Measurements from ENCODE around the gene MGME1.
A peak's percentile ranks its signal among the peaks of the same experiment; 100 is the strongest.
"Not testable (repeated sequence)": the region's sequence is repeated elsewhere in the genome, so short reads cannot be mapped to it uniquely, and the experiment has no call there.

Gene MGME1

DNA sequence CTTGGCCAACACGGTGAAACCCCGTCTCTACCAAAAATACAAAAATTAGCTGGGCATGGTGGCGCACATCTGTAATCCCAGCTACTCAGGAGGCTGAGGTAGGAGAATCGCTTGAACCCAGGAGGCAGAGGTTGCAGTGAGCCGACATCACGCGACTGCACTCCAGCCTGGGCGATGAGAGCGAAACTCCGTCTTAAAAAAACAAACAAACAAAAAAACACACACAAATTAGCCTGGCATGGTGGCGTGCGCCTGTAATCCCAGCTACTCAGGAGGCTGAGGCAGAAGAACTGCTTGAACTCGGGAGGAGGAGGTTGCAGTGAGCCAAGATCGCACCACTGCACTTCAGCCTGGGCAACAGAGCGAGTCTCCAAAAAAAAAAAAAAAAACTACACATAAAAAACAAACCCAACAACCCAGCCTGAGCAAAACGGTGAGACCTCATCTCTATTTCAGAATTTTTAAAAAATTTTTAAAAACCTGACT is 8.4 kb upstream of the MGME1 start:
- DNase-seq: not testable (repeated sequence)

DNA sequence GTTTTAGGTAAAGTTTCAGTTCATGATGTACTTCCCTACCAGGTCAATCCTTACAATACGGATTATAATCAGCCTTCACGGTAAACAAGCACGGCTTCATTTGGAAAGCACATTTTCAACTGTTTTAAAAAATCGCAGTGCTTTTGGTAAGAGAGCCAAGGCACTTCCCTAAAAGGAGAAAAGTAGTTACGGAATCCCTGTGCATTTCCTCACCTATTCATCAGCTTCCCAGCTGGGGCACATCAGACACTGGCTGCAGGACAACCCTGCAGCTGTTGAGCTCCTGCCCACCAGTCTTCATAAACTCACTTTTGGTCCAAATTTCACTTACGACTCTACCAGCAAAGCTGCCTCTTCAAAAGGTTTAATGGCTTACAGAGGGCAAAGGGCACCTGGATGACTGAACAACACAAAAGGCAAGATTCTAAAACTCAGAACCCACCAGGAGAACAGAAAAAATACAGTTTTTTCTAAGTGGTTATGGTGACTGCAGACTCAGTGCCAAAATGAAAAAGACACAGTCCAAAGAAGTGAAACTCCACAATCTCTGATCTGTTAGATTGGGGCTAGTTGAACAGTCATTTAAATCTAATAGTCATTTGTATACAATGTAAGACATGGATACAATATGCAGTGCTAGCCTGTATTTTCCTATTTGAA is 7.8 kb upstream of the MGME1 start:
- DNase-seq: no peak

DNA sequence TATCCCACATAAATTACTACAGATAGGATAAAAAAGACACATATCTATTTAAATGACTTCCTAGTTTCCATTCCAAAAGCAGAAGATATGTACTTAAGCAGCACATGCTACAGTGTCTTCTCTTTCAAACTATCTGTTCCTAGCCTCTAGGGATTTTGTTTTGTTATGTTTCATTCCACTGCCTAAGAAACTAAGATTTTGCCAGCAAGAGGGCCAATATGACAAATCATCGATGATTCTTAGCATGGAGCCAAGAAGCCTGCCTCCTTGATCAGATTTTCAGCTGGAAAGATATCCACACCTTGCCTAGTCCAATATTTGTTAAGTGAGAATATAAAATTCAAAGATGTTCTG is 7.3 kb upstream of the MGME1 start:
- DNase-seq: no peak

DNA sequence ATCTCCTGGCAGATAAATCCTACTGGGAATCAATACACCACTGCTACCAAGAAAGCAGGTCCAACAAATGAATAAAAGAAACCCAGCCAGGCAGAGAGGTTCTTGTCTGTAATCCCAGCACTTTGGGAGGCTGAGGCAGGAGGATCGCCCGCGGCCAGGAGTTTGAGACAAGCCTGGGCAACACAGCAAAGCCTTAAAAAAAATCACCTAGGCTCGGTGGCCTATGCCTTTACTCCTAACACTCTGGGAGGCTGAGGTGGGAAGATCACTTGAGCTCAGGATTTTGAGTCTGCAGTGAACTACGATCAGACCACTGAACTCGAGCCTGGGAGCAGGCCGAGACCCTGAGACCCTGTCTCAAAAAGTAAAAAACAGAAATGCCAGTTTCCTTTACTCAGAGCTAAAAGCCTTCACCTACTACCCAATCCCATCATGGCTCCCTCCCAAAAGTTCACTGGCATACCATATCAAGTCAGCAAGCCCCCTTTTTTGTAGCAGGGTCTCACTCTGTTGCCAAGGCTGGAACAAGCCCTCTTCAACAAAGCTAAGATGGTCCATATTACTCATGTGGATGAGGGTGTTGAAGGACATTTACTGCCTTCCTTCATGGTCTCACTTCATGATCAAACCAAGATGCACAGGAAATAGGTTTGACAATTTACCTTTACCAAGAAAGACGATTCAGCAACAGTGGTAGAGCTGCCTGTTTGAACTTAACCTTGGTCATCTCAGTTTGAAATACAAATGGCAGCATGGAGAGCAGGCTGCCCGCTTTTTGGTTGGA is 5.5 kb upstream of the MGME1 start:
- DNase-seq: no peak

DNA sequence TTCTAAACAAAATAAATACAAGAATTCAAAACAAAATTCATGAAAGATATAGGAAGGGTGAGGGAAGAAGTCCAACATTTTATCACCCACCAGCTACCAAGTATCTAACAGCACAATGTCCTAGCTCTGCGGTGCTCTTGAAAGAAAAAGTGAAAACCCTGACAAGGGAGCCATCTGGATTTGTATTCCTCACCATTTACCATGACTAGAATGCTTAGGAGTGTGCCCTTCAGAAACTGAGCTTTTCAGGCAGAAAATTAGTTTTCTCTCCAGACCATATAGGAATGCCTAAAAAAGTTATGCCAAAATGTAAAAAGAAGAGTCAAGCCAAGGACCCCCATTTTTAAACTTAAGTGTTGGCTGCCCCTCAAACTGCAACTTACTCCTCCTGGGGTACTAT is 4.7 kb upstream of the MGME1 start:
- DNase-seq: no peak

DNA sequence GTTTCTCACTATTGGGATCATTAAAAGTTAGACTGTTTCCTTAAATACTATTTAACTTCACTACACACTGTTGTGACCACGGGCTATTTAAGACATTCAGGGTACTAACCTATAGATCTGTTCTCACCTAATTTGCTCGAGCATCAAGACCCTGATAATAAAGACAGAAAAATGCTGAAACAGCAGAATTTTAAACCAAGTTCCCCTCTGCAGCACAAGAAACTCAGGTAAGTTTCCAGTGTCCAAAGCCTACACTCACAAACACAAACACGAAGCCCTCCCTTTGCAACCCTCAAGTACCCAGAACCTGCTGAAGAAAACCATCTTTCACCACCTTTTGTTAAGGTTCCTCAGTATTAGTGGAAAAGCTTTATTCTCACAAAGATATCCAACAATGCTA is 4.2 kb upstream of the MGME1 start:
- no peak for DNase-seq

DNA sequence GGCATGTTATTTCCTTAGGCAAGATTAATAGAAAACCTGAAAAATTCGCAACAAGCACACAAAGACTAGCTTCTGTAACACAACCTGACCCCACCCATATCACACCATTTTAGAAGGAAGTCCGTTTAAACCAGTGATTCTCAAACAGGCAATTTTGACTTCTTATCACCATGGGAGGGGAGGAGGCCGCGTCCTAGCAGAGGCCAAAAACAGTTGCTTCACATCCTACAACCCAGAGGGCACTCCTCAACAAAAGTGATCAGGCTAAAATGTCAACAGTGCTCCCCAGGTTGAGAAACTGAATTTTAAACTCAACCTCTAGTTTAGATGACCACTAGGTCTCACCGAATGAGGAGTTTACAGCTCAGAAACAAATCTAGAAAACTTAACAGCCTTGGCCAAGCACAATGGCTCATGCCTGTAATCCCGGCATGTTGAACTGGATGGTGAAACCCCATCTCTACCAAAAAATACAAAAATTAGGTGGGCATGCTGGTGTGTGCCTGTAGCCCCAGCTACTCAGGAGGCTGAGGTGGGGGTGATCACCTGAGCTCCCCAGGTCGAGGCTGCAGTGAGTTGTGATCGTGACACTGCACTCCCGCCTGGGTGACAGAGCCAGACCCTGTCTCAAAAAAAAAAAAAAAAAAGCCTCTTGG is 3.6 kb upstream of the MGME1 start:
- no peak for DNase-seq

DNA sequence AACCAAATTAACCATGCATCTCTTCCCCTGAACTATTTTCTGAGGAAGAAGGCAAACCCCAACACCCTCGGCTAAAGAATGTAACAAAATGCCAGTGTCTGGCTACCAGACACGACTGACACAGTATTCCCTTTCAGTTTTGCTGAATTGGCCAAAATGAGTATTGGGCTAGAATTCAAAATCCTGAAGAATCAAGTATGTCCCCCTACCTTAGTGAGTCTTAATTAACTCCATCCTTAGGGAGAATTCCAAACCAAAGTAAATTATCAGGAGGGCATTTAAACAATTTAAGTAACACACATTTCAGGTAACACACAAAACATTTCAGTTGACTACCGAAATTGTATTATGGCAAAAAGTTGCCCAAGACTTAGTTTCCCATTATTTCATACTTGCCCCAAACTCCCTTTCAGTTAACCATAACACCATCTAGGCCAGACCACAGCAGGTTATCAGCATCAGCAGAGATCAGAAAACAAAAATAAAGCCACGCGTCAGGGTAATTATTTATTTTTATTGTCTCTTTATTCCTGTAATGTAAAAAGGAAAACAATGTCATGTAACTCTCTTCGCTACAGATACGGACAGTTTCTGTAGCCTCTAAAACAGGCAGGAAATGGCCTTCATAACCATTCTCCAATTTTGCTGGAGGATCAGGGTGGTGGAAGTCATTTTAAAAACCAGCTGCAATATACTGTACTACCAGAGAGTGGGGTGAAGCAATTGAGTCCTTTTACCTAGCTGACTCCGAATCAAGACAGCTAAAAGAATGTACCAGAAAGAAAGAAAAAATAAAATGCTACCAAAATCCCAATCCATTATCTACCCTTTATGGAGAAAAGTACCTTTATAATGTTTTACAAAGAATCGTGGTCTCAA is 2.1 kb upstream of the MGME1 start:
- DNase-seq: no peak

DNA sequence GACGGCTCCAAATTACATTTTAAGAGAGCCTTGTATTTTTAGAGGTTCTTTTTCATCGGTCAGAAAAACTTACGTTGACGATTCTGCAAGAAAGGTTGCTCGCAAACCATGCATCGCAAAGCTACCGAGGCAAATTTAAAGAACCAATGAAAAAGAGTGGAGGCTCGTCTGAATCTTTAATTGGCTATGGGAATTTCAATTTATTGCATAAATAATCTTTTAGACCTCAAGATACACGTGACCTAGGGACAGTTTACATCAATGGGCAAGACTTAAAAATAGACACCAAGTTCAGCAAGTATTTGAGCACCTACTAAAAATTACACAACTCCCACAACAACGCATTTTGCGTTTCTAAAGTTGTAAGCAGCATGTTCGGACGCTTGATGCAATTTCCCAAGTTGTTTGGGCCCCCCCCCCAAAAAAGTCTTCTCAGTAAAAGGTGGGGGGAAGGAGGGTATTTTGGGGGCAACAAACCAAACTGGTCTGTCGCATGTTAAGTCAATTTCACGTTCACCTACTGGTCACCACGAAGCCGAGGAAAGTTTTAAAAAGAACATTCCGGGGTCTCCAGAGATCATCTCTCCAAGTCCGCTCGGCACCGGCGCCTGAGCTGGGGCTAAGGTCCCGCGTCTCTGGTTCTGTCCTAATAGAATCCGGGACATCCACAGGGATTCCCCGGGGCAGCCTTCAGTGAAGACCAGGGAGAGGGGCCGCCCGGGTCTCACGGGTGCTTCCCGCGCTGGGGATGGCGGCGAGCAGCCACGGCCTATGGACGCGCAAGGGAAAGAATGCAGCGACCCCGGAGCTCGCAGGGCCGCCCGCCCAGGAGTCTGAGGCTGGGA is 1.1 kb upstream of the MGME1 start:
- no peak for DNase-seq

DNA sequence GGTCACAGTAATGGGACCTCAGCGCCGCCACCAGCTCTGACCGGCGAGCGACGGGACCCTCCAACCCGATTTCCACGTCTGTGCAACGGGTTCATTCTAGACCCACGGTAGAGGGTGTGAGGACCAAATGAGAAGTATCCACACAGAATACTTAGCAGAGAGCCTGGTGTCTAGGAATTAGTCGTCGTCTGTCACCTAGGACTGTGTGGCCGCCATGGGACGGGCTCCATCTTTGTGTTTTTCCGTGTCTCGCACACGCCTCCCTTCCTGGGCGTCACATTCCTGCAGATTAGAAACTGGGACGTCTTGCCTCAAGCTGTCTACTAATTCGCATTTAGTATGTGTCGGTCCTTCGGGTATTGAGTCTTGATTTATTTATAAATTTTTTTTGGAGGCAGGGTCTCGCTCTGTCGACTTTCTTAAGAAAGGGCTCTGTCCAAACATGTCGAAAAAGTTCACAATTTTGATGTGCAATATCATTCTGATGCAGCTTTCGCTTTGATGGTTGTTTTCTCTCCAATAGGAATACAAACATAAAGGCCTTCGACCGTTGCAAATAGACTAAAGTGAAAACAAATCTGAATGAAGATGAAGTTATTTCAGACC is 563 bp downstream of the MGME1 start:
- DNase-seq: no peak

DNA sequence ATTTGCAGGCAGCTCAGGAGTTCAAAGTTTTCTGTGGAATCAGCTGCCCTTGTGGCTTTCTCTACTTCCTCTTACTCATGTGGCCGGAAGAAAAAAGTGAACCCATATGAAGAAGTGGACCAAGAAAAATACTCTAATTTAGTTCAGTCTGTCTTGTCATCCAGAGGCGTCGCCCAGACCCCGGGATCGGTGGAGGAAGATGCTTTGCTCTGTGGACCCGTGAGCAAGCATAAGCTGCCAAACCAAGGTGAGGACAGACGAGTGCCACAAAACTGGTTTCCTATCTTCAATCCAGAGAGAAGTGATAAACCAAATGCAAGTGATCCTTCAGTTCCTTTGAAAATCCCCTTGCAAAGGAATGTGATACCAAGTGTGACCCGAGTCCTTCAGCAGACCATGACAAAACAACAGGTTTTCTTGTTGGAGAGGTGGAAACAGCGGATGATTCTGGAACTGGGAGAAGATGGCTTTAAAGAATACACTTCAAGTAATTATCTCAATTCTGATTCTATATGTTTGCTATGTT is 1.1 kb downstream of the MGME1 start:
- DNase-seq: peak; percentile 50

DNA sequence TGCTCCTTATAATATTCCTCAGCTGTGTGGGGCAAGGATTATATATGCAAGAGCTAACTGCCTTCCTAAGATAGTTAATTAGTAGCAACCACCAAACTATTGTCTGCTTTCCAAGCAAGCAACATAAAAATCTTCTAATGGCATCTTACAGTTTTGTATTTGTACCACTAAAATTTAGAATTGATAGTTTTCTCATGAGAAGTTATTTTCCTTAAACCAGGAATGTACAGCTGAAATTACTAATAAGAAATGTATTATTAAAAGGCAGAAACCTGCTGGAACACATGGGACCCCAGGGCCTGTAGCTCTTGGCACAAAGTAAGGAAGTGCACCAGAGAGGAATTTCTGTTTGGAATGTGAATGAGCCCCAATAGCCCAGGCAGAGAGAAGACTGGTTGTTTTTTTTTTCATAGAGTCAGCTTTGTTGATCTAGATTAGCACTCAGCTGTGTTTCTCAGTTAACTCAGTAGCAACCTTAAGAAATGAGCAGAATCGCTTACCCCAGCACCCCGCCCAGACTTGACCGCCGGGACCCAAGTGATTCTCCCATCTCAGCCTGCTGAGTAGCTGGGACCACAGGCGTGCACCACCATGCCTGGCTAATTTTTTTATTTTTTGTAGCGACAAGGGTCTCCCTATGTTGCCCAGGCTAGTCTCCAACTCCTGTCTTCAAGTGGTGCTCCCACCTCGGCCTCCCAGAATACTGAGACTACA is 2.6 kb downstream of the MGME1 start:
- no peak for DNase-seq

DNA sequence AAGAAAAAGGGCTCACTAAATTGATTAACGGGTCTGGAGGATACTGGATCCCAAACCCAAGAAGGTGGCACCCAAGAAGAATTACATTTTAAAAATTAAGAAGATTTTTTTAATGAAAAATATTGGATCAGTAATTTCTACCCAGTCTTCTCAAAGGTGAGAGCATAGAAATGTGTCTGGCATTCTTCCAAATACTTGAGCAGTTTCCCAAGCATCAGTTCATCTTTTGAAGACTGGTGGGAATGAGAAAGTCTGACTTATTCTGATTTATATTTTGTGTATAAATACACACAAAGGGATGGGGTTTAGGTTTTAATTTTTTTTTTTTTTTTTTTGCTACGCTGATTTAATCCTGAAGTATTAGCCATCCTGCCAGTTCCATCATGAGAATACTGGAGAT is 3.3 kb downstream of the MGME1 start:
- no peak for DNase-seq

DNA sequence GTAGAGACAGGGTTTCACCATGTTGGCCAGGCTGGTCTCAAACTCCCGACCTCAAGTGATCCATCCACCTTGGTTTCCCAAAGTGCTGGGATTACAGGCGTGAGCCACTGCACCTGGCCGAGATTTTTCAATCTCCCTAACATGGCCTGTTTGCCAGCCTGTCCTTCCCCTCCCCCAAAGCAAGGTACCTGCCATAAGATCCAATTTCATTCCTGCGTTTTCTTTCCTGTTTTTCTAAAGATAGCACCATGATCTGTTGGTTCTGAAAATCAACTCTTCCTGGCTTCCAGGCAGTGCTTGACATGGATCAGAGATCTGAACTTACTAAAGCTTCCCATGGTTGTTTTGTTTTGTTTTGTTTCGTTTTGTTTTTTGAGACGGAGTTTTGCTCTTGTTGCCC is 7.5 kb downstream of the MGME1 start:
- no peak for DNase-seq

DNA sequence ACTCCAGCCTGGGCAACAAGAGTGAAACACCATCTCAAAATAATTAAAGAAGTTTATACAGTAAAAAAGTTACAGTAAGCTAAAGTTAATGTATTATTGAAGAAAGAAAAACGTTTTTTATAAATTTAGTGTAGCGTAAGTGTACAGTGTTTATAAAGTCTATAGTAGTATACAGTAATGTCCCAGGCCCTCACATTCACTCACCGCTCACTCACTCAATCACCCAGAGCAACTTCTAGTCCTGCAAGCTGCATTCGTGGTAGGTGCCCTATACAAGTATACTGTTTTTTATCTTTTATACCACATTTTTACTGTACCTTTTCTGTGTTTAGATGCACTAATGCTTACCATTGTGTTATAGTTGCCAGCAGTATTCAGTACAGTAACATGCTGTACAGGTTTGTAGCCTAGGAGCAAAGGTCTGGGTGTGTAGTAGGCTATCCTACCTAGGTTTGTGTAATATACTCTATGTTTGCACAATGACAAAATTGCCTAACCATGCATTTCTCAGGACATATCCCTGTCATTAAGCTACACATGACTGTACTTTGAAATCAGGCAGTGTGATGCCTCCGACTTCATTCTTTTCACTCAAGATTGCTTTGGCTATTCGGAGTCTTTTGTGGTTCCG is 16.7 kb downstream of the MGME1 start:
- no peak for DNase-seq

DNA sequence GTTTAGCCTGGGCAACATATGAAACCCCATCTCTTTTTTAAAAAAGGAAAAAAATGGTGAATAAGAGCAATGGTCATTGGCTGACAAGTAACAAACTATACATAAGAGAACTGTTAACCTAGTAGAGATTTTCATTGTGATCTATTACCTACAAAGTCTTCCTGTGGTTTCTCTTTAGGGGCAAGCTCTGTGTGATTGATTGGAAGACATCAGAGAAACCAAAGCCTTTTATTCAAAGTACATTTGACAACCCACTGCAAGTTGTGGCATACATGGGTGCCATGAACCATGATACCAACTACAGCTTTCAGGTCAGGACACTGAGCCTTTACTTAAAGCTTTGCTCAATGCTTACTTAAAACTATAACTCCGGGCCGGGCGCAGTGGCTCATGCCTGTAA is 19.2 kb downstream of the MGME1 start:
- no peak for DNase-seq

DNA sequence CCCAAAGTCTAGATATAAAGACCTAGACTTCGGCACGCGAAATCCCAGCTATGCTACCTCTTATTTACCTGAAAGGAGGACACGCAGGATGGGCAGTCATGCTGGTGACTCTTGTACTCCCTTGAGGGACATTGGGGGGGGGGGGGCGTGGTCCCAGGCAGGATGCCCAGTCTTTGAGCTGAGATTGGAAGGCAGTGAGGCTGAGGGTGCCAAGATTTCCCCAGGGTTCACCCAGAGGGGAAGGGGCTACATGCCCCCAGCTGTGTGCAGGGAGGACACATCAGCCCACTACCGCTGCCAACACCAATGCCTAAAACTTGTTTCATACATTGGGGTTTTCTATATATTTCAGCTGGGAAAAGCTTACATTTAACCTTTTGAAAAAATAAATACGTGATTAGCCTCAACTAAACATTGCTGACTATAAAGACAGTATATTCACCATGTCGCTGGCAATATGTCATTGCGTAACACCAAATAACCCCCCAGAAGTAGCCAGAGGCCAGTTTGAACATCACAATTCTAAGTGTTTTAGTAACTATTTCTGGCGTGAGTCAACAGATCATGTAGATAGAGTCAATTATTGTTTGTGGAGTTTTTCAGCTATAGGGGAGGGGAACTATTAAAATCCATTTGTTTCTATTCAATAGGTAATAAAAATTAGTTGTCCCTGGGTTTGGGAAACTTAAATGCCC is 21.6 kb downstream of the MGME1 start:
- DNase-seq: no peak

DNA sequence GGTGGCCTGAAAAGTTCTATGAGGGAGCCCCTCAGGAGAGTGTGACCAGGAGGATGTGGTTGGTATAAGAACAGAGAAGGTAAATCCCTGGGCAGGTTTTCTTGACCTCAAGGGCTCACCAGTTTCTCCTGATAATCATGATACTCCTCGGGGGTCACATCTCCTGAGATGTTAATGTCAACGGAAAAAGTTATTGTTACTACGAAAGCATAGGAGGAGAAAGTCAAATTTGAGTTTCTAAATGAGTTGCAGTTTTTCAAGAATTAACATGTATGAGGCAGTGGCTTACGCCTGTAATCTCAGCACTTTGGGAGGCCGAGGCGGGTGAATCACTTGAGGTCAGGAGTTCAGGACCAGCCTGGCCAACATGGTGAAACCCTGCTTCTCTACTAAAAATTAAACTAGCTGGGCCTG is 23.4 kb downstream of the MGME1 start:
- DNase-seq: no peak

DNA sequence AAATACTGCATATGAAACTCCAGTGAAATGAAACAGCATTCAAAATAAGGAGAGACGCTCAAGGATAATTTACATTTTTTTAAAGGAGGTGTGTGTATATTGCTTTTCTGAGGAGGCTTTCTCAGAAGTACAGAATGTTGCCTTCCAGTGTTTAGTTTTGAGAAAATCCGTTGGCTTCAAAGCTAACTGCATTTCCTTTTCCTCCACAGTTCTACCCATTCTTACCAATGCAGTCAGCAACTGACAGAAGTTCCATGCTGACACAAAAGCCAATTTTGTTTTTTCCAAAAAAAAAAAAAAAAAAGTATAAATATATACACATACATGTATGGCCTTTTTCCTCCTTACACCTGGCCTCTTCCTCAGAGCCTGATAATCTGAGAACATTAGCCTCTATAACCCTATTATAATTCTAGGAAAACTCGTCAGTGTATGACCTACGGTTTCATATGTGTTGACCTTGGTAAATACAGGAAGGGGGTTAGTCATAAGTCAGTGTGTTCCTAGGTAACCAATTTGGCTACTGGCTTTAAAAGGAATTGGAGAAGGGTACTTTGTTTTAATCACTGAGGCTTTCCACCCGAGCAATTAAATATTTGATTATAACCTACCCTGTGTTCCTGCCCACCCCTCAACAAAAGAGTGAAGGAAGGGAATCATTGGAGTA is 24.2 kb downstream of the MGME1 start:
- no peak for DNase-seq
